K562 (cell line): ENCODE results near the gene TMEM132D. TPM values are rescaled to one million over a fixed set of nuclear protein-coding genes. Genes with fewer than 3 reads are reported as not detected.

Experiments used
- ATAC-seq: fragments of 200-7000 bp; cut with Tn5 transposase; 3 replicates; pipeline ENCODE4 v1.9.1; 2020; ENCODE audit warnings: moderate library complexity
- BruUV-seq: library from RNA; stranded (reverse); fragments of 400-500 nt; replicated peaks from 2 replicates; lab custom pipeline; 2021; lab: Mats Ljungman, UMichigan
- CTCF ChIA-PET: fragments of 300-600 bp; formaldehyde crosslinking; extraction: SDS; loops from one replicate; lab custom pipeline; 2021; ENCODE audit warnings: low intra/inter-chr PET ratio; lab: Yijun Ruan, JAX
- POLR2A ChIA-PET: fragments of 300-600, 350-650 bp; sonication (Branson Sonifier 250); formaldehyde crosslinking; extraction: SDS; loops from one replicate; lab custom pipeline; 2021; ENCODE audit warnings: antibody characterized with exemption, inconsistent platforms; lab: Yijun Ruan, JAX
- DNase-seq, 4 experiments: peaks; one replicate each; pipeline versions ENCODE4 v3.0.0 to v3.0.0-alpha.2; 2011 to 2018; ENCODE audit warnings: low spot score in 3 of 4, mixed read lengths in 3 of 4; ENCODE audit errors: extremely low read depth in 1 of 4
- FAIRE-seq: peaks from 2 replicates; lab custom pipeline; 2011; peaks lifted over from hg19 to GRCh38; lab: Jason Lieb, UNC
- H2AFZ ChIP-seq: 2 replicates; pipeline ENCODE4 v1.6.0; 2011; ENCODE audit warnings: low read depth, low read length, control low read depth, inconsistent platforms
- H3K27ac ChIP-seq: fragments of 200-600 bp; 3 replicates; pipeline ENCODE4 v1.8.0; 2011; ENCODE audit warnings: low read depth, mild to moderate bottlenecking, control low read depth, inconsistent platforms, low read length, moderate library complexity, mixed read lengths; ENCODE audit errors: extremely low read depth
- H3K27me3 ChIP-seq, 2 experiments: fragments of 300-600 bp in 1 of 2; 2 replicates in 1 of 2; 3 replicates in 1 of 2; pipeline versions ENCODE4 v1.6.0 to v1.8.0; 2011; ENCODE audit warnings: inconsistent platforms in 2 of 2, low read length in 2 of 2, mild to moderate bottlenecking in 1 of 2, mixed read lengths in 1 of 2, moderate library complexity in 1 of 2; ENCODE audit not compliant: control insufficient read depth in 2 of 2, insufficient read depth in 2 of 2
- H3K36me3 ChIP-seq: fragments of 300-600 bp; 3 replicates; pipeline ENCODE4 v1.8.0; 2011; ENCODE audit warnings: mild to moderate bottlenecking, low read length, inconsistent platforms; ENCODE audit not compliant: control insufficient read depth, insufficient read depth
- H3K4me1 ChIP-seq, 2 experiments: fragments of 200-600 bp in 1 of 2; replicated peaks in 1 of 2; 2 replicates in 1 of 2; 3 replicates in 1 of 2; pipeline versions ENCODE4 v1.5.1 to v1.8.0; 2011; ENCODE audit warnings: inconsistent platforms in 2 of 2, low read length in 2 of 2, mild to moderate bottlenecking in 1 of 2, mixed read lengths in 1 of 2, moderate library complexity in 1 of 2; ENCODE audit not compliant: control insufficient read depth in 2 of 2, insufficient read depth in 2 of 2
- H3K4me2 ChIP-seq: 2 replicates; pipeline ENCODE4 v1.6.1; 2011; ENCODE audit warnings: low read length, control low read depth, inconsistent platforms, mixed read lengths; ENCODE audit not compliant: insufficient read depth
- H3K4me3 ChIP-seq: fragments of 200-600 bp; sonication (generic), shearing (Covaris generic); 2 replicates; pipeline ENCODE4 v1.5.1; 2016; ENCODE audit warnings: control low read depth, inconsistent platforms
- H3K79me2 ChIP-seq: fragments of 200-600 bp; 3 replicates; pipeline ENCODE4 v1.8.0; 2011; ENCODE audit warnings: low read length, inconsistent platforms; ENCODE audit not compliant: control insufficient read depth, insufficient read depth
- H3K9ac ChIP-seq, 2 experiments: 2 replicates each; pipeline versions ENCODE4 v1.6.0 to v1.6.1; 2011; ENCODE audit warnings: low read depth in 2 of 2, low read length in 2 of 2, control low read depth in 1 of 2, inconsistent platforms in 1 of 2, mild to moderate bottlenecking in 1 of 2, mixed read lengths in 1 of 2; ENCODE audit not compliant: insufficient read depth in 1 of 2
- H3K9me1 ChIP-seq: one replicate; pipeline ENCODE4 v1.6.0; 2011; ENCODE audit warnings: inconsistent platforms, mild to moderate bottlenecking, low read length, moderate library complexity; ENCODE audit not compliant: control insufficient read depth, insufficient read depth
- H3K9me3 ChIP-seq: replicated peaks from 2 replicates; pipeline ENCODE4 v1.5.1; 2011; ENCODE audit warnings: low read depth, low read length, inconsistent platforms; ENCODE audit not compliant: control insufficient read depth, insufficient read depth
- H4K20me1 ChIP-seq: replicated peaks from 2 replicates; pipeline ENCODE4 v1.6.1; 2011; ENCODE audit warnings: low read length, inconsistent platforms, mixed read lengths; ENCODE audit not compliant: control insufficient read depth, insufficient read depth
- CGGBP1 ChIP-seq: fragments of 250-450 bp; sonication (Bioruptor Pico); IDR thresholded peaks from 2 replicates; pipeline ENCODE4 v1.9.0; 2021; ENCODE audit warnings: mild to moderate bottlenecking
- DEAF1 ChIP-seq: fragments of 450-650 bp; formaldehyde crosslinking; IDR thresholded peaks from 2 replicates; pipeline ENCODE4 v1.4.0; 2020; ENCODE audit warnings: mild to moderate bottlenecking, moderate library complexity
- FOSL1 ChIP-seq: fragments of 200-800 bp; sonication (Bioruptor generic); conservative IDR thresholded peaks from 2 replicates; pipeline ENCODE4 v1.6.1; 2016; ENCODE audit warnings: missing genetic modification characterization, missing compliant biosample characterization
- GMEB1 ChIP-seq: fragments of 250-450 bp; sonication (Bioruptor Pico); IDR thresholded peaks from 2 replicates; pipeline ENCODE4 v1.4.0; 2020; ENCODE audit warnings: mild to moderate bottlenecking
- HCFC1 ChIP-seq: IDR thresholded peaks from 2 replicates; pipeline ENCODE4 v1.6.1; 2012; ENCODE audit warnings: low read depth, low read length, improper control_type of control experiment
- JUN ChIP-seq, 2 experiments: sonication (generic) in 1 of 2; formaldehyde crosslinking in 1 of 2; IDR thresholded peaks; 2 replicates each; pipeline versions ENCODE4 v1.6.1 to v1.8.0; 2012 to 2022; ENCODE audit warnings: borderline replicate concordance in 2 of 2, mild to moderate bottlenecking in 2 of 2, improper control_type of control experiment in 1 of 2, low read depth in 1 of 2, low read length in 1 of 2, missing genetic modification reagents in 1 of 2
- NFRKB ChIP-seq: fragments of 450-650 bp; IDR thresholded peaks from 2 replicates; pipeline ENCODE4 v1.6.1; 2016; ENCODE audit warnings: low read depth
- ZNF184 ChIP-seq: sonication (generic); formaldehyde crosslinking; IDR thresholded peaks from 2 replicates; pipeline ENCODE4 v1.5.0; 2020; ENCODE audit warnings: missing genetic modification reagents
- ZNF282 ChIP-seq: sonication (generic); formaldehyde crosslinking; IDR thresholded peaks from 2 replicates; pipeline ENCODE4 v1.8.1; 2023; ENCODE audit warnings: missing genetic modification reagents
- ZNF354B ChIP-seq: fragments of 250-450 bp; sonication (Bioruptor Pico); IDR thresholded peaks from 2 replicates; pipeline ENCODE4 v1.4.0; 2020
- ZNF707 ChIP-seq: fragments of 250-450 bp; sonication (Bioruptor Pico); conservative IDR thresholded peaks from 2 replicates; pipeline ENCODE4 v1.8.0; 2022; ENCODE audit warnings: inconsistent platforms, mild to moderate bottlenecking, moderate library complexity
- WGBS: fragments of 100-300 bp; shearing (Covaris generic); methylation state at CpG from one replicate; pipeline ENCODE4 v1.1.6; 2016; ENCODE audit warnings: low coverage, mixed read lengths; ENCODE audit not compliant: insufficient coverage; ENCODE audit errors: missing lambda C conversion rate; 5-methylcytosine and 5-hydroxymethylcytosine counted together
- in situ Hi-C: fragments of 300-500 bp; cut with MboI; formaldehyde crosslinking; loops from 4 replicates; pipeline ENCODE4 v1.15.0; 2018; ENCODE audit warnings: inconsistent platforms, mixed read lengths
- intact Hi-C: fragments of 100-400 bp; cut with micrococcal nuclease; formaldehyde crosslinking; loops from 2 replicates; pipeline ENCODE4 v1.14.2; 2022
- polyA plus RNA-seq, 8 experiments: library from polyadenylated mRNA; depleted of rRNA in 4 of 8; stranded (reverse) in 5 of 8; unstranded in 3 of 8; fragments of >200 nt; fragmentation: Nextera tagmentation in 2 of 8; fragmentation: Illumina TruSeq in 1 of 8; extraction: Ambion mirVana in 2 of 8; extraction: Trizol in 1 of 8; gene quantifications; 2 replicates each; pipeline versions ENCODE4 v1.2.1 to v1.2.3, GENCODE V29; 2011 to 2014; ENCODE audit warnings: inconsistent platforms in 1 of 8, missing spikeins in 1 of 8
- total RNA-seq, 7 experiments: library from RNA; depleted of rRNA in 6 of 7; stranded (reverse); fragments of >200 nt in 6 of 7; fragmentation: Illumina TruSeq in 2 of 7; extraction: Trizol in 2 of 7; gene quantifications; 2 replicates each; pipeline versions ENCODE4 v1.2.1 to v1.2.3, GENCODE V29; 2011 to 2021; ENCODE audit warnings: low replicate concordance in 1 of 7
- TF ChIP-seq, protein P1 (sequence below): sonication (generic); formaldehyde crosslinking; IDR thresholded peaks from 2 replicates; pipeline ENCODE4 v1.8.1; 2023; ENCODE audit warnings: missing genetic modification reagents, mild to moderate bottlenecking, borderline replicate concordance
- TF ChIP-seq, protein P2 (sequence below): sonication (generic); formaldehyde crosslinking; IDR thresholded peaks from 2 replicates; pipeline ENCODE4 v1.9.0; 2022; ENCODE audit warnings: mild to moderate bottlenecking, missing genetic modification reagents

The TMEM132D gene
- total and polyA plus RNA-seq, 9 of the 15 experiments (the other 6 are each of a cell fraction or from before 2014, with no cell fraction given) = not detected

- TF ChIP-seq, protein P1, sequence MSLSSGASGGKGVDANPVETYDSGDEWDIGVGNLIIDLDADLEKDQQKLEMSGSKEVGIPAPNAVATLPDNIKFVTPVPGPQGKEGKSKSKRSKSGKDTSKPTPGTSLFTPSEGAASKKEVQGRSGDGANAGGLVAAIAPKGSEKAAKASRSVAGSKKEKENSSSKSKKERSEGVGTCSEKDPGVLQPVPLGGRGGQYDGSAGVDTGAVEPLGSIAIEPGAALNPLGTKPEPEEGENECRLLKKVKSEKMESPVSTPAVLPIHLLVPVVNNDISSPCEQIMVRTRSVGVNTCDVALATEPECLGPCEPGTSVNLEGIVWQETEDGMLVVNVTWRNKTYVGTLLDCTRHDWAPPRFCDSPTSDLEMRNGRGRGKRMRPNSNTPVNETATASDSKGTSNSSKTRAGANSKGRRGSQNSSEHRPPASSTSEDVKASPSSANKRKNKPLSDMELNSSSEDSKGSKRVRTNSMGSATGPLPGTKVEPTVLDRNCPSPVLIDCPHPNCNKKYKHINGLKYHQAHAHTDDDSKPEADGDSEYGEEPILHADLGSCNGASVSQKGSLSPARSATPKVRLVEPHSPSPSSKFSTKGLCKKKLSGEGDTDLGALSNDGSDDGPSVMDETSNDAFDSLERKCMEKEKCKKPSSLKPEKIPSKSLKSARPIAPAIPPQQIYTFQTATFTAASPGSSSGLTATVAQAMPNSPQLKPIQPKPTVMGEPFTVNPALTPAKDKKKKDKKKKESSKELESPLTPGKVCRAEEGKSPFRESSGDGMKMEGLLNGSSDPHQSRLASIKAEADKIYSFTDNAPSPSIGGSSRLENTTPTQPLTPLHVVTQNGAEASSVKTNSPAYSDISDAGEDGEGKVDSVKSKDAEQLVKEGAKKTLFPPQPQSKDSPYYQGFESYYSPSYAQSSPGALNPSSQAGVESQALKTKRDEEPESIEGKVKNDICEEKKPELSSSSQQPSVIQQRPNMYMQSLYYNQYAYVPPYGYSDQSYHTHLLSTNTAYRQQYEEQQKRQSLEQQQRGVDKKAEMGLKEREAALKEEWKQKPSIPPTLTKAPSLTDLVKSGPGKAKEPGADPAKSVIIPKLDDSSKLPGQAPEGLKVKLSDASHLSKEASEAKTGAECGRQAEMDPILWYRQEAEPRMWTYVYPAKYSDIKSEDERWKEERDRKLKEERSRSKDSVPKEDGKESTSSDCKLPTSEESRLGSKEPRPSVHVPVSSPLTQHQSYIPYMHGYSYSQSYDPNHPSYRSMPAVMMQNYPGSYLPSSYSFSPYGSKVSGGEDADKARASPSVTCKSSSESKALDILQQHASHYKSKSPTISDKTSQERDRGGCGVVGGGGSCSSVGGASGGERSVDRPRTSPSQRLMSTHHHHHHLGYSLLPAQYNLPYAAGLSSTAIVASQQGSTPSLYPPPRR (CRISPR knock-in tag) = no peak
Observed at GRCh38 chr12:129063600-129063999, 840.2 kb downstream of the TMEM132D start (continued).

- H3K4me3 ChIP-seq = no peak overlapping the region
- TF ChIP-seq JUN (IDR thresholded peaks at IDR 0.05; ENCODE audit: borderline replicate concordance, low read depth, low read length) (no peak), JUN (CRISPR knock-in tag; IDR thresholded peaks at IDR 0.05; ENCODE audit: borderline replicate concordance) (no peak), DEAF1 (CRISPR knock-in tag) (no peak), ZNF707 (no peak), ZNF354B (CRISPR knock-in tag) (no peak), HCFC1 (no peak), CGGBP1 (CRISPR knock-in tag) (no peak), ZNF282 (CRISPR knock-in tag) (no peak), GMEB1 (CRISPR knock-in tag) (no peak), NFRKB (no peak), FOSL1 (tag) (no peak), ZNF184 (CRISPR knock-in tag) (no peak)
- TF ChIP-seq, protein P2, sequence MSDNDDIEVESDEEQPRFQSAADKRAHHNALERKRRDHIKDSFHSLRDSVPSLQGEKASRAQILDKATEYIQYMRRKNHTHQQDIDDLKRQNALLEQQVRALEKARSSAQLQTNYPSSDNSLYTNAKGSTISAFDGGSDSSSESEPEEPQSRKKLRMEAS (CRISPR knock-in tag) = no peak
Observed at GRCh38 chr12:129053232-129053631, 850.6 kb downstream of the TMEM132D start.

More at GRCh38 chr12:129053232-129053631, 850.6 kb downstream of the TMEM132D start:
- Histone ChIP-seq H3K79me2 (no peaks in the 10 kb centered on the region), H3K9me1 (no peaks in the 10 kb centered on the region), H3K9ac (no peak overlapping the region), H2AFZ (no peak overlapping the region), H3K9me3 (no peaks in the 10 kb centered on the region), H3K27ac (no peak overlapping the region), H3K27me3 (no peaks in the 10 kb centered on the region), H3K36me3 (no peaks in the 10 kb centered on the region), H4K20me1 (no peaks in the 10 kb centered on the region), H3K4me1 (no peaks in the 10 kb centered on the region), H3K4me2 (no peak overlapping the region)
- DNase-seq (no peak), FAIRE-seq (no peak), ATAC-seq (no peak)
- POLR2A ChIA-PET = no interaction called here
- BruUV-seq = no TSS peak
- WGBS = 2% methylated on average over 11 of the region's 11 CpGs
- in situ Hi-C loops = no loop called here
- CTCF ChIA-PET = no interaction called here
- intact Hi-C loops = no loop called here
